SH-SY5Y (cell line): ENCODE results near the gene SERPINE3.

Experiments
- GATA2 ChIP-seq: IDR thresholded peaks from 2 replicates; pipeline ENCODE4 v1.6.1; 2011; ENCODE audit warnings: mild to moderate bottlenecking, low read depth, low read length
- GATA3 ChIP-seq: IDR thresholded peaks from 2 replicates; pipeline ENCODE4 v1.6.1; 2011; ENCODE audit warnings: low read depth, mild to moderate bottlenecking, low read length, moderate library complexity

- TF ChIP-seq GATA2 (no peak), GATA3 (no peak)
These were observed 36.4 kb upstream of the SERPINE3 start for GRCh38 chr13:51303063-51303552.
